HepG2 (cell line): ENCODE measurements around the gene ZNF511.

Experiments
- CTCF ChIP-seq: sonication (generic); formaldehyde crosslinking; IDR thresholded peaks from 2 replicates; pipeline ENCODE4 v1.5.0; 2020; ENCODE audit warnings: mild to moderate bottlenecking, missing genetic modification reagents, moderate library complexity
- EZH2 ChIP-seq: conservative IDR thresholded peaks from 2 replicates; pipeline ENCODE4 v1.6.1; 2012; ENCODE audit warnings: mild to moderate bottlenecking, low read depth, low read length, moderate library complexity
- FOSL1 ChIP-seq: sonication (generic); formaldehyde crosslinking; IDR thresholded peaks from 2 replicates; pipeline ENCODE4 v1.9.0; 2021; ENCODE audit warnings: missing genetic modification reagents, borderline replicate concordance
- FOXA1 ChIP-seq, 2 experiments: fragments of 450-650 bp in 1 of 2; sonication (generic) in 1 of 2; formaldehyde crosslinking in 1 of 2; IDR thresholded peaks; 2 replicates each; pipeline versions ENCODE4 v1.4.0 to v1.6.1; 2016 to 2020; ENCODE audit warnings: missing genetic modification reagents in 1 of 2
- FOXP1 ChIP-seq, 2 experiments: fragments of 450-650 bp in 1 of 2; IDR thresholded peaks; 2 replicates each; pipeline ENCODE4 v1.6.1; 2017 to 2018; ENCODE audit warnings: antibody characterized with exemption in 1 of 2
- MAX ChIP-seq: IDR thresholded peaks from 2 replicates; pipeline ENCODE4 v1.6.1; 2012; ENCODE audit warnings: inconsistent platforms
- ZEB1 ChIP-seq: IDR thresholded peaks from 2 replicates; pipeline ENCODE4 v1.6.1; 2012; ENCODE audit warnings: mild to moderate bottlenecking, low read depth, inconsistent platforms; ENCODE audit not compliant: insufficient replicate concordance
- ZMYM3 ChIP-seq: sonication (generic); formaldehyde crosslinking; IDR thresholded peaks from 2 replicates; pipeline ENCODE4 v1.5.1; 2020; ENCODE audit warnings: mild to moderate bottlenecking, missing genetic modification reagents

GRCh38 chr10:133297504-133297903 lies 11.2 kb upstream of the ZNF511 start:
- TF ChIP-seq ZEB1 (no peak), ZMYM3 (CRISPR knock-in tag) (no peak), FOSL1 (no peak), MAX (no peak), CTCF (CRISPR knock-in tag) (no peak), FOXA1 (IDR thresholded peaks at IDR 0.05) (no peak), FOXA1 (CRISPR knock-in tag; IDR thresholded peaks at IDR 0.05) (no peak), EZH2 (no peak), FOXP1 (IDR thresholded peaks at IDR 0.05) (no peak), FOXP1 (CRISPR knock-in tag; IDR thresholded peaks at IDR 0.05) (no peak)
